GM10266 (cell line): ENCODE results near the gene E2F1.
A peak's percentile ranks its signal among the peaks of the same experiment; 100 is the strongest.

Experiments
- DNase-seq: peaks from one replicate; pipeline ENCODE4 v3.0.0; 2012; ENCODE audit errors: extremely low spot score
- CTCF ChIP-seq: IDR thresholded peaks from 2 replicates; pipeline ENCODE4 v1.5.1; 2012; ENCODE audit warnings: mild to moderate bottlenecking, low read depth; ENCODE audit not compliant: control insufficient read depth, insufficient read depth; ENCODE audit errors: missing control alignments

E2F1 gene

GRCh38 chr20:33673410-33674293 lies 12.5 kb downstream of the E2F1 start:
- no peak for TF ChIP-seq CTCF

GRCh38 chr20:33673114-33673409 lies 13.1 kb downstream of the E2F1 start:
- no peak for TF ChIP-seq CTCF
- DNase-seq = no peak

More at GRCh38 chr20:33673410-33674293, 12.5 kb downstream of the E2F1 start:
- peak; percentile 78 for DNase-seq

GRCh38 chr20:33672426-33673113 lies 13.6 kb downstream of the E2F1 start:
- DNase-seq = no peak
- TF ChIP-seq CTCF = no peak

DNA sequence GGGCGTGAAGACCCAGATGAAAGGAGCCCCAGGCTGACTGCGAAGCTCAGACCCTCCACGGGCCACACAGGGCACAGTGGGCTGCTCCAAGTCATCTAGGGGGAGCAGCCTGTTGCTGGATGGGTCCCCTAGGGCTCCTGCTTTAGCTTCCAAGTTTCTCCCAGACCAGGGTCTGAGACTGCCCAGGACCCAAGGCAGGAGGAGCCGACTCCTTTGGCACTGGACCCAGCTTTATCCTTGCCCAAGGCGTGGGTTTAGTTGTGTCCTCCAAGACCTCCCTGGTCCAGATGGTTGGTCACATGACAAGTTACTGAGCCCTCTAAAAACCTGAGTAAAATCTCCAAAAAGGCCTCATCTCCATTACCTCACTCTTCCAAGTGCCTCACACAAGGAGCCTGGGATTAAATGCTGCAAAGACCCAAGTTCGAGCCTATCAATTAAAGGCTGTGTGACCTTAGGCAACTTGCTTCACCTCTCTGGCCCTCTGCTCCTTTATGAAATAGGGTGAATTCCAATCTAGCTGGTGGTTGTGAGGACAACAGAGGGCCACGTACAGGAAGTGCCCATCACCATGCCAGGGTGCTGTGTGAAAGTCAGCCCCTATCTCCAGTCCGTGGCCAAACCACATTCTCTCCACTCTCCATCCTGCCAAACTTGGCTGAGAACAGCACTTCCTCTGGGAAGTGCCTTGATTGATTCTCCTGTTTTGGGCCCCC lies 14.5 kb downstream of the E2F1 start:
- no peak for TF ChIP-seq CTCF
- no peak for DNase-seq

DNA sequence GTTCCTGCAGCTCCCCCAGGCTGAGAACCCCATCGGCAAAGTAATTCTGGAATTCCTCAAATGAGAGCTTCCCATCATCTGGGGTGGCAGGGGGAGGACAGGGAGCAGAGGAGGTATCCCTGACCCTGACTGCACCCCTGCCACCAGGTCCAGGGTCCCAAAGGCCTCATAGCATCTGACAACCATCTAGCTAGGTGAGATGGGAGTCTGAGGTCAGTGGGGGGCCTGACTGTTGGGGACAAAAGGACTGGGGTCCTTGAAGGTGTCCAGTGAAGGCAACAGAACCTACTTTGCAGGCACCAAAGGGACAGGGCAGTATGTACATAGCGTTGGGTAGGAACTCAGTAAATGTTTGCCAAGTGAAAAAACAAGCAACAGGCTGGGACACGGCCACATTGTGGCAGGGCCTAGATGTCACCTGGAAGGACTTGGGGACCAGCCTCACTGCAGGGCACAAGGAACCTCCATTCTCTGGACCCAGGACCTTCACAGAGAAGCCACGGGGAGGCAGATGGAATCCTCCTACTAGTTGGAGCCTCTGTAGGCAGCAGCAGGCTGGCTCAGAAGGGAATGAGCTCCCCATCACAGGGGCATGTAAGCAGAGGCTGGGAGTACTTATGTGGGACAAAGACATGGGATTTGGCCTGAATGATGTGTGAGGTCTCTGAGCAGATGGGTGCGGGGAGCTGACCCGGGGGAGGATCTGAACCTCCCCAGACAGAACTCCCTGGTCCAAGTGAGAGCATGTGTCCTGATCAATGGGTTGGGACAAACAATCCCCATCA lies 15.3 kb downstream of the E2F1 start:
- no peak for DNase-seq
- no peak for TF ChIP-seq CTCF

DNA sequence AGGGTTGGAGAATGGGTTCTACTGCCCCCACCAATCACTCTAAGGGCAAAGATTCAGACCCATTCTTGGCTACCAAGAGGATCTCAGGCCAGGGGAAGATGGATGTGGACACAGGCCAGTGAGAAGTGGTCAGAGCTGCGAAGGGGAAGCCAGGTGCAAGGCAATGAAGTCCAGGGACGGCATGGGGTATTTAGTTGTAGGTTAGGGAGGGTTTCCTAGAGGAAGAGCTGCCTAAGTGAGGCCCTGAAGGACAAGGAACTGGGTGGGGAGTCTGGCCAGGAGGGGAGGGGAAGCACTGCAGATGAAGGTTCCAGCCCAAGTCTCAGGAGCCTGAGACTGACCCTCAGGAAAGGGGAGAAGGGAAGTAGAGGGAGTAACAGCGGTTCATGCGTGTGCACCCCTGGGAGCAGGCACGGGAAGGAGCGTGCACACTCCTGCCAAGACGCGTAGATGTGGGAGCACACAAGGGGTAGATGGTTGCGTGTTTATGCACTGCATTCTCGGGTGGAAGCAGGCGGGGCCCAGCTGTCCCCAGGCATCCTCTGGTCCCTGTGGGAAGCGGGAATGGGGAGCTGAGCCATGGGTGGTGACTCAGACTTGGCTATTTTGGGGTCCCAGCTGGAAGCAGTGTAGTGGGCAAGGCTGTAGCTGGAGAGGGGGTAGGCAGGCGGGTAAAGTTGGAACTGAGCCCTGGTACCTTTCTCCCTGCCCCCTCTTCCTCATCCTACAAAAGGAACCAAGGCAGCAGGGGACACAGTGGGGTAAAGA lies 16.1 kb downstream of the E2F1 start:
- DNase-seq = no peak
- TF ChIP-seq CTCF = no peak
